Stimulated activated CD4-positive, alpha-beta T cell treated with anti-CD3 and anti-CD28 coated beads, Interleukin-4, amount 100 ng/mL, for 24 hours (primary cell): ENCODE results near the gene KLHL18.
"Not testable (repeated sequence)": the region's sequence is repeated elsewhere in the genome, so short reads cannot be mapped to it uniquely, and the experiment has no call there.

Experiments used
- DNase-seq: peaks from one replicate; pipeline ENCODE4 v3.0.0-alpha.2; 2020

The KLHL18 gene

DNA sequence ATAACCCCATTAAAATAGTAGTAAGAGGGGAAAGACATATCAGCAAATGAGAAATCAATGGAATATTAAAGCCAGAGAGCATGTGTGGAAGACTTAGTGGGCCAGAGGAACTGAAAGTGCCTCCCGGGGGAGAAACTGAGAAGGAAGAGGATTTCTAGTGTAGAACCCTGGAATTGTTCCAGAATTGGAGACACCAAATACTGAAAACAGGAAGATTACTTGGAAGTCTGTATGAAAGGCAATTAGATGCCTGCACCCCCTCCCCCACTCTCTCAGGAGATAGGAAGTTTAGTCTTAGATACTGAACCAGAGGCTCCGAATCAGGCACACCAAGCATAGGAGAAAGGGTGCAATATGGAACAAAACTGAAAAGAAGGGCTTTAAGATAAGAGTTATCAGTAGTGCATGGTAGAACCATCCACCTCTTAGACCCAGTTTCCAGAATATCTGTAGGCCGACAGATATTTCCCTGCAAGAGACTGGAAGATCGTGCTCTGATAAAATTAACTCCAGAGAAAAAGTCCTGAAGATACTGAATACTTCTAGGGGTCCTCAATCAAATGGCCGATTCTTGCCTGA lies 32.4 kb downstream of the KLHL18 start:
- DNase-seq = no peak

GRCh38 chr3:47316151-47316550 lies 33.4 kb downstream of the KLHL18 start:
- DNase-seq = not testable (repeated sequence)

DNA sequence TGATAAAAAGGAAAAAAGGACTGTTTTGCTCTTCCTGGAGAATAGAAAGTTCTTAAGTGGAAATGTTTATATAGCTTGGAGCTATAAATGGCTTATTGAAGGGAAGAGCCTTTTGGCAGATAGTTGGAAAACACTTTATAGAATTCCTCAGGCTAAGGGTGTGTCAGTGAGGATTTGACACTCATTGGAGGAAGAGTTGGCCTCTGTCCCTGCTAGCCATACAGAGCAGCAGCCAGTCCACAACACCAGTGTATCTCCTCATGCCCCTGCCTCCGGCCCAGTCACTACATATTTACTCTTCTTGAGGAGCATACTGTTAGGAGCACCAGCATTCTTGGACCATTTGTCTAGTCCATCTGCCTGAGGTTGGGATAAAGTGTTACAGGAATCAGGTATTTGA lies 36.2 kb downstream of the KLHL18 start:
- DNase-seq = no peak

- no peak for DNase-seq
These were observed 37.2 kb downstream of the KLHL18 start for GRCh38 chr3:47319956-47320355.

- DNase-seq = no peak
These were observed 40.9 kb downstream of the KLHL18 start for GRCh38 chr3:47323431-47324277.

DNA sequence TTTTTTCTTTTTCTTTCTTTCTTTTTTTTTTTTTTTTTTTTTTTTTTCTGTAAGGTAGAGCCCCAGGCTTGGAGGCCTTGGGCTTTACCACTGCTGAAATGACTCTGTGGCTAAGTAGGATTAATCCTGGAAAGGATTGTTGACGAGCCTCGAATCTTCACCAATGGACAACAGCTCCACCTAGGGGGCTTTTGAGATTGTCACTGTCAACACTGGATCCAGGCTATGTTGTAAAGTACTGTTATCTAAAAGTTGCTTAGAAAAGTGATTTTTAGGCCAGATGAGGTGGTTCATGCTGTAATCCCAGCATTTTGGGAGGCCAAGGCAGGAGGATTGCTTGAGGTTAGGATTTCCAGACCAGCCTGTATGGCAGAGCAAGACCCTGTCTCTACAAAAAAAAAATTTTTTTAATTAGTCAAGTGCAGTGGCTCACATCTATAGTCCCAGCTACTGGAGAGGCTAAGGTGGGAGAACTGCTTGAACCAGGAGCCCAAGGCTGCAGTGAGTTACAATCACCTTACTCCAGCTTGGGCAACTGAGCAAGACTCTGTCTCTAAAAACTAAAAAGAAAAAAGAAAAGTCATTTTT lies 41.6 kb downstream of the KLHL18 start:
- DNase-seq = peak; percentile 58

DNA sequence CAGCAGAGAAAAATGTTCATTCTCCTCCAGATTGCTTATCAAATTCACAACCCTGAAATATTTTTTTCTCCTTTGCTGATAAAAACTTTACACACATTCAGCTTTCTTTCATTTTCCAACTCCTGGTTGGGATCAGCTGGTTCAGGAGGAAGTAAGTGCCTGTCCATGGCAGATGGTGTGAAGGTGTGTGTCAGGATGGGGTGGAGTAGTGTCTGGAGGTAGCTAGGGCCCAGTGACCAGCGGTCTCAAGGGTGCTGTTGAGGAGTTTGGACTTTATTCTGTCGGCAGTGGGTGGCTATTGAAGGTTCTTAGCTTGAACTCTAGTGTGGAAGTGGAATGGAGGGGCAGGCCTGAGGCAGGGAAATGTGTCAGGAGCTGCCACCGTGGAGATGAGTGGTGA lies 51.2 kb downstream of the KLHL18 start:
- DNase-seq = no peak

GRCh38 chr3:47337656-47338055 lies 54.9 kb downstream of the KLHL18 start:
- no peak for DNase-seq

DNA sequence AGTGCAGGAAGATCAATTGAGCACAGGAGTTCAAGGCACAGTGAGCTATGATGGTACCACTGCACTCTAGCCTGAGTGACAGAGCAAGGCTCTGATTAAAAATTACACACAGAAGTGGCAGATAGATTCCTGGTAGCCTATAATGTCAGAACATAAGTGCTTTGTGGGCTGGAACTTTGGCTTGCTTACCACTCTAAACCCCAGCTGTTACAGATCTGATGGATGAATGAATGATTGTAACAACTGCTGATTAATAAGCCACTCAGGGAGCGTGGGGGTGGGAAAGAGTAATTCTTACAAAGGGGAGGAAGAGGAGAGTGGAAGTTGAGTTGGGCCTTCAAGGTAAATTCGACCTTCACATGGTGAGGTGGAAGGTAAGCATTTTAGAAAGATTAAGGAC lies 57.2 kb downstream of the KLHL18 start:
- no peak for DNase-seq

- DNase-seq = no peak
These were observed 58.1 kb downstream of the KLHL18 start for GRCh38 chr3:47340866-47341265.

DNA sequence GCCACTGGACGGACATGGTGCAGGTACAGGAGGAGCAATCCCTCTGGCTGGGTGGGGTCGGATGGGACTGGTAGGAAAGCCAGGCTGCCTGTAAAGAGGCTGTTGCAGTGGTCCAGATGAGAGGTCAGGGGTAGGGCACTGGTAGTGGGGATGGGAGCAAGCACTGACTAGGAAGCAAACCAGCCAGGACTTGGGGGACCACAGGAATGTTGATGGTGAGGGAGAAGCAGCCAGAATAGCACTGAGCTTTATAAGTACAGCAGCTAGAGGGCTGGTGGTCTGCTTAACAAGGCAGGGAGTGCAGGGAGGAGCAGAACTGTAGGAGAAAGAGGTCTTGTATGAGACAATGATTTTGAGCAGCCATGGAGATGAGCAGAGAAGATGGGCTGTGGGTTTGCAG lies 59.4 kb downstream of the KLHL18 start:
- no peak for DNase-seq

DNA sequence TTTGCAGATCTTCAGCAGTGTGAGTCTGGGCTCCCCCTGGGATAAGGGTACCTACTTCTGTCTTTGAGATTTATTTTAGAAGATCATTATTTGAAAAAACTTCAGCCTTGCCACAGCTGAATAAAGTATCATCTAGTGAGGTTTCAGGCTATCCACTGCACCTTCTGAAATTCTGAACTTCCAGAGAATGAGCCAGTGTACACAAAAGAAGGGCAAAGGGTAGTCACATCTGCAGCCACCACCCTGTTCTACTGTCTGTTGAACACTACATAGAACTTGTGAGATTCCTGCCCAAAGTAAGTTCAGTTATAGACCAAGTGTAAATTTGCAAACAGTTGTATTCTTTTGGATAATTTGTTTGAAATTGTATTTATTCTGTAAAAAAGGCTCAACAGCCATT lies 60.1 kb downstream of the KLHL18 start:
- DNase-seq = no peak

- DNase-seq = no peak
These were observed 60.8 kb downstream of the KLHL18 start for GRCh38 chr3:47343471-47343971.

GRCh38 chr3:47344971-47345370 lies 62.2 kb downstream of the KLHL18 start:
- no peak for DNase-seq

DNA sequence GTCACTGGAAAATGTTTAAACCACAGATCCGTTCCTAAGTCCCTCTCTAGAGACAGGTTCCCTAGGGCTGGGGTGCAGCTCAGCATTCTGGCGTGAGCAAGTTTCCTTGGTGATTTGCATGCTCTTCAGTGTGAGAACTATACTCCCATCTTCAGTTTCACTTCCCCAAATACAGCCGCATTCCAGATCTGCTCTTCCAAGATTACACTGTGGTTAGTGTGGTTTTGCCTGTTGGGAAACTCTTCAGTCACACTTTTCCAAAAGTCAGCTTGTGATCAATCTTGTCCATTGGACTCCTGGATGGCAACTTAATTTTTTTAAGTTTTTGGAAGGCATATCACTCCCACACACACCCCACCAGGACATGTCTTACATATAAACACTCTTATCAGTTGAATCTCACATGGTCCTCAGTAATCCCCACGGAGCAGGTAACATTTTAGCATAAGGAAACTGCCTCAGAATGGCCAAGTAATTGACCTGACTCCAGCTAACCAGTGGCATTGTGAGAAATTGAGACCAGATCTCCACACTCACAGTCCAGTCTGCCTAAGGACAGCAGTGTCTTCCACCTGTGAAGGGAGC lies 64.6 kb downstream of the KLHL18 start:
- no peak for DNase-seq

DNA sequence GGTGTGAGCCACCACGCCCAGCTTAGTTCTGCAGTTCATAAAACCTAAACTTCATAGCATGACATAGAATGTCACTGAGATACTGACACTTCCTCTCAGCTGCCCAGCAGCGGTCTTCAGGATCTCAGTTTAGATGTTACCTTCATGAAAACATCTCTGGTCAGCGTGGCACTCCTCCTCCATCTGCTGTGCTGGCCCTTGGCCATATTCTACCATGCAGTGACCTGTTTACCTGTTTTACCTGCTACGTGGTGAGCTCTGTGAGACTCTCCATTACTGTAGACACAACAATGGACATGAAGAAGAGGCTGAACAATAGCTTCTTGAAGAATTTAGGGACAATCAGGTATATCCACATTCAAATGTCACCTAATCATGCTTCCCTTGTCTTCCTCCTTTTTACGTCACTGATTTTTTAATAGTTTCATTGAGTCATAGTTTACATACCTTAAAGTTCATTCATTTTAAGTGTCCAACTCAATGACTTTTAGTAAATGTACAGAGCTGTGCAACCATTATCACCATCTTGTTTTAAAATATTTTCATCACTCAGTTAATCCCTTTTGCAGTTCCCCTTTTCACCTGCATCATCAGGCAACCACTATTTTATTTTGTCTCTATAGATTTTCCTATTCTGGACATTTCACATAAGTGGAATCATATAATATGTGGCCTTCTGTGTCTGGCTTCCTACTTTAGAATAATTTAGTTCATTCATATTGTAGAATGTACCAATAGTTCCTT lies 65.8 kb downstream of the KLHL18 start:
- DNase-seq = no peak

DNA sequence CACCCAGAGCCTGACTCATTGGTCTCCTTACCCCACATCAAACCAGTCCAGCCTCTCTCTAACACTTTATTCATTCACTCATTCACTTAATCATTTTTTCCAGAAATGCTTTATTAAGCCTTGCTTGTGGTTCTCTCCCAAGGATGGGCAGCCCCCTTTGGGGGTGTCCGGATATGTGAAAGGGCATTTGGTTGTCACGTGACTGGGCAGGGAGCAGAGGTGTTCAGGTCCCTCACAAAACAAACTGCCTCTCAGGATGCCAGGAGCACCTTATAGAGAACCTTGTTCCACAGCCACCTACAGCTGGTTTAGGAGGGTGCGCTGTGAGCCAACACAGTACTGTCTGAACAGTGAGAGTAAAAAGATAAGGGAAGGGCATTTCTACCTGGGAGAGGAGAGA lies 72.3 kb downstream of the KLHL18 start:
- no peak for DNase-seq

GRCh38 chr3:47356201-47356600 lies 73.5 kb downstream of the KLHL18 start:
- DNase-seq = no peak

- no peak for DNase-seq
These were observed 76.6 kb downstream of the KLHL18 start for GRCh38 chr3:47359323-47359722.

DNA sequence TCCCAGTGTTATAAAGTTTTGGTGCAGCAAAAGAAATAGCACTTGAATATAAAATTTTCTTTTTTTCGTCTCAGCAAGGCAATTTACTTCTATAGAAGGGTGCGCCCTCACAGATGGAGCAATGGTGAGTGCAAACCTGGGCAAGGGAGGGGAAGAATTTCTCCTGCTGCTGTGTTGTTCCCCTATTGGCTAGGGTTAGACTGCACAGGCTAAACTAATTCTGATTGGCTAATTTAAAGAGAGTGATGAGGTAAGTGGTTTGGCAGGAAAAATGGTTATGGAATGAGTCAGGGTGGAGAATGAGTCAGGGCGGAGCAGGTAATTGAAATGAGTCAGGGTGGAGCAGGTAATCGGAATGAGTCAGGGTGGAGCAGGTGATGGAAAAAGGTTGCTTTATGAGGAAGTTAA lies 77.4 kb downstream of the KLHL18 start:
- peak; percentile 13 for DNase-seq

GRCh38 chr3:47362701-47363100 lies 80.0 kb downstream of the KLHL18 start:
- DNase-seq = no peak

- no peak for DNase-seq
These were observed 82.7 kb downstream of the KLHL18 start for GRCh38 chr3:47365213-47366153.
